GM12873 (cell line): ENCODE data around the gene DNAH8.

ENCODE experiments used
- CTCF ChIP-seq: IDR thresholded peaks from 2 replicates; pipeline ENCODE4 v1.5.1; 2012; ENCODE audit warnings: low read depth, mild to moderate bottlenecking, moderate library complexity, low read length, control low read depth; ENCODE audit not compliant: insufficient read depth; ENCODE audit errors: missing control alignments

DNAH8 gene

GRCh38 chr6:39020136-39020535 is 305.0 kb downstream of the DNAH8 start:
- no peak for TF ChIP-seq CTCF

- no peak for TF ChIP-seq CTCF
Observed at GRCh38 chr6:39021041-39021440, 305.9 kb downstream of the DNAH8 start.

GRCh38 chr6:39021779-39022178 is 306.7 kb downstream of the DNAH8 start:
- no peak for TF ChIP-seq CTCF

DNA sequence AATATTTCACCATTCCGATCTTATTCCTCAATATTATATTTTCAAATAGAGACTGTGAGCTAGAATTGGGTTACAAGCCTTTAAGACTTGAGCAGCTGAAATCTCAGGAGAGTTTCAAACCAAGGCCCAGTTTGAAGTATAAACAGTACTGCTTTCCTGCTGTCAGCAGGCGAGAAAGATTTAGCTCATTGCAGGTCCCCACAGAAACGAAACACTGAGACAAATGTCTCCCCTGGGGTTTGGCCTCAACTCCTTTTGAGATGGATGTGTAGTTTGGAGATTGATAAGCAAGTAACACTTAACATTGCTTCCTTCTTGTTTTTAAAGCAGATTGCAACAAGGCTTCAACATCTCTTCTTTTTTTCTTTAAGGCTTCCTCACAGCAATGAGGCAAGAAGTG is 311.1 kb downstream of the DNAH8 start:
- TF ChIP-seq CTCF, result no peak

- peak; percentile 93 for TF ChIP-seq CTCF
Observed at GRCh38 chr6:39029156-39030011, 314.3 kb downstream of the DNAH8 start.

GRCh38 chr6:39035681-39036080 is 320.6 kb downstream of the DNAH8 start:
- no peak for TF ChIP-seq CTCF

GRCh38 chr6:39037082-39037508 is 322.0 kb downstream of the DNAH8 start:
- no peak for TF ChIP-seq CTCF
